Measurements from ENCODE around the gene KCNT2.
"Not testable (repeated sequence)": the region's sequence is repeated elsewhere in the genome, so short reads cannot be mapped to it uniquely, and the experiment has no call there.

Gene KCNT2

GRCh38 chr1:196295766-196296165 lies 312.5 kb downstream of the KCNT2 start:
- FAIRE-seq = peak; percentile 93
- TF ChIP-seq, protein P1, sequence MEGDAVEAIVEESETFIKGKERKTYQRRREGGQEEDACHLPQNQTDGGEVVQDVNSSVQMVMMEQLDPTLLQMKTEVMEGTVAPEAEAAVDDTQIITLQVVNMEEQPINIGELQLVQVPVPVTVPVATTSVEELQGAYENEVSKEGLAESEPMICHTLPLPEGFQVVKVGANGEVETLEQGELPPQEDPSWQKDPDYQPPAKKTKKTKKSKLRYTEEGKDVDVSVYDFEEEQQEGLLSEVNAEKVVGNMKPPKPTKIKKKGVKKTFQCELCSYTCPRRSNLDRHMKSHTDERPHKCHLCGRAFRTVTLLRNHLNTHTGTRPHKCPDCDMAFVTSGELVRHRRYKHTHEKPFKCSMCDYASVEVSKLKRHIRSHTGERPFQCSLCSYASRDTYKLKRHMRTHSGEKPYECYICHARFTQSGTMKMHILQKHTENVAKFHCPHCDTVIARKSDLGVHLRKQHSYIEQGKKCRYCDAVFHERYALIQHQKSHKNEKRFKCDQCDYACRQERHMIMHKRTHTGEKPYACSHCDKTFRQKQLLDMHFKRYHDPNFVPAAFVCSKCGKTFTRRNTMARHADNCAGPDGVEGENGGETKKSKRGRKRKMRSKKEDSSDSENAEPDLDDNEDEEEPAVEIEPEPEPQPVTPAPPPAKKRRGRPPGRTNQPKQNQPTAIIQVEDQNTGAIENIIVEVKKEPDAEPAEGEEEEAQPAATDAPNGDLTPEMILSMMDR (IDR thresholded peaks at IDR 0.05; ENCODE audit: insufficient read depth, missing control alignments) = no peak
- no peak for DNase-seq (ENCODE audit: insufficient read length, low spot score)

GRCh38 chr1:196278816-196279215 lies 329.4 kb downstream of the KCNT2 start:
- TF ChIP-seq, protein P1 (IDR thresholded peaks at IDR 0.05; ENCODE audit: insufficient read depth, missing control alignments) = no peak
- DNase-seq (ENCODE audit: insufficient read length, low spot score) = no peak
- FAIRE-seq = no peak

GRCh38 chr1:196277860-196278259 lies 330.4 kb downstream of the KCNT2 start:
- TF ChIP-seq, protein P1 (IDR thresholded peaks at IDR 0.05; ENCODE audit: insufficient read depth, missing control alignments) = no peak
- FAIRE-seq (peak; percentile 89), DNase-seq (ENCODE audit: insufficient read length, low spot score) (no peak)

DNA sequence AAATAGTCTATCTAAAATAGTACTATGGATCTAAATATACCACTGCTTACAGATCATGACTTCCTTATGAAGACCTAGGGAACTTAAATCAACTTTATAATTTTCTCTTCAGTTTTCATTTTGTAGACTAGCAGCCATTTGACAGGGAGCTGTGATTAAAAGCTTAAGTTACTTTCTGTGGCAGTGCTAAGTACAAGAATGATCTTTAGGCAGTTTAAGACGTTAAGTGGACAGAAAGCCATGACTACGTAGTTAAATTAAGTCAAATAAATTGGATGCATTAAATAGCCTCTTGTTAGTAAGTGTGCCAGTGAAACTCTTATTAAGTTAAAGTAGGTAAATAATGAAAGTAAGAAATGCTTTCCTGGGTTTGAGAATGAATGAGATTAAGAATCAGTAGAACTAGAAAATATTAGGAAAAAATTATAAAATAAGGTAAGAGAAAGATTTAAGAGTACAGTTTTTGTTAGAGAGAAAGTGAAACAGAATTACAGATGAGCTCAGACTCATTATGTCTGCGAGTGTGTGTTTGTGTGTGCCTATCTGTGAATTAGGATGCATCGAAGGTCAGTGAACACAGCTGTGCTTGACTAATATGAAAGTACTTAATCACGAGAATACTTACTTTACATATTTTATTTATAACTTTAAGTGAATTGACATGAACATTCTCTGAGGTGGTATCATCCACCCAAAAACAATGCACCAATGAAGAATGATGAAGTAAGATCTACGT lies 336.9 kb downstream of the KCNT2 start:
- TF ChIP-seq, protein P1 (IDR thresholded peaks at IDR 0.05; ENCODE audit: insufficient read depth, missing control alignments) = no peak
- FAIRE-seq = peak; percentile 98
- DNase-seq (ENCODE audit: insufficient read length, low spot score) = no peak

DNA sequence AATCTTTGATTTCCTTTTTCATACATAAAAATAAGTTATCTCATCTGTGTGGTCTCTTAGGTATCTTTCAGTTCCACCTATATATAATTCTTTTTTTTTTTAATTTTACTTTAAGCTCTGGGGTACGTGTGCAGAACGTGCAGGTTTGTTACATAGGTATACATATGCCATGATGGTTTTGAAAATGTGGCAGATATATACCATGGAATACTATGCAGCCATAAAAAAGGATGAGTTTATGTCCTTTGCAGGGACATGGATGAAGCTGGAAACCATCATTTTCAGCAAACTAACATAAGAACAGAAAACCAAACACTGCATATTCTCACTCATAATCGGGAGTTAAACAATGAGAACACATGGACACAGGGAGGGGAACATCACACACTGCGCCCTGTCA lies 345.2 kb downstream of the KCNT2 start:
- not testable (repeated sequence) for FAIRE-seq; DNase-seq (ENCODE audit: insufficient read length, low spot score)

GRCh38 chr1:196260270-196260669 lies 348.0 kb downstream of the KCNT2 start:
- no peak for DNase-seq (ENCODE audit: insufficient read length, low spot score)
- TF ChIP-seq, protein P1 (IDR thresholded peaks at IDR 0.05; ENCODE audit: insufficient read depth, missing control alignments) = no peak
- peak; percentile 53 for FAIRE-seq

- TF ChIP-seq, protein P1 (IDR thresholded peaks at IDR 0.05; ENCODE audit: insufficient read depth, missing control alignments) = no peak
- FAIRE-seq = peak; percentile 77
These were observed 348.9 kb downstream of the KCNT2 start for GRCh38 chr1:196259316-196259715.

More at GRCh38 chr1:196259316-196259715, 348.9 kb downstream of the KCNT2 start:
- DNase-seq (ENCODE audit: insufficient read length, low spot score) = no peak
